Activated CD8-positive, alpha-beta T cell treated with anti-CD3 and anti-CD28 coated beads, Interleukin-2, amount 10 ng/mL, durations not matched to agents 7 days and 5 days (primary cell): ENCODE results near the gene VPS37C. TPM values are rescaled to one million over a fixed set of nuclear protein-coding genes. Genes with fewer than 3 reads are reported as not detected.
A peak's percentile ranks its signal among the peaks of the same experiment; 100 is the strongest.

Source experiments
- ATAC-seq: fragments of 150-1000 bp; cut with Tn5 transposase; one replicate; pipeline ENCODE4 v1.10.0; 2021; ENCODE audit warnings: moderate library complexity
- CTCF ChIA-PET: fragments of 350-600 bp; sonication (Branson Sonifier 250); formaldehyde crosslinking; loops from one replicate; lab custom pipeline; 2021; ENCODE audit warnings: antibody characterized with exemption; lab: Charles Lee
- POLR2A ChIA-PET: fragments of 350-600 bp; sonication (Branson Sonifier 250); formaldehyde crosslinking; loops from one replicate; lab custom pipeline; 2021; ENCODE audit warnings: antibody characterized with exemption; lab: Charles Lee
- DNase-seq: peaks from one replicate; pipeline ENCODE4 v3.0.0-alpha.2; 2020
- H3K27ac Mint-ChIP-seq: one replicate; pipeline ENCODE4 v1.8.0; 2021; ENCODE audit warnings: mild to moderate bottlenecking, mixed read lengths
- H3K27me3 Mint-ChIP-seq: one replicate; pipeline ENCODE4 v1.8.0; 2021; ENCODE audit warnings: low read depth, mixed read lengths
- H3K36me3 Mint-ChIP-seq: one replicate; pipeline ENCODE4 v1.8.0; 2021; ENCODE audit warnings: low read depth, mixed read lengths
- H3K4me1 Mint-ChIP-seq: one replicate; pipeline ENCODE4 v1.8.0; 2021; ENCODE audit warnings: low read depth, mixed read lengths
- H3K4me3 Mint-ChIP-seq: one replicate; pipeline ENCODE4 v1.8.0; 2021; ENCODE audit warnings: mild to moderate bottlenecking, mixed read lengths
- H3K9me3 Mint-ChIP-seq: one replicate; pipeline ENCODE4 v1.8.0; 2022; ENCODE audit warnings: mixed read lengths; ENCODE audit not compliant: insufficient read depth
- total RNA-seq, 2 experiments: library from RNA; stranded (reverse); gene quantifications; one replicate each; pipeline ENCODE4 v1.2.3, GENCODE V29; 2021

VPS37C gene
- total RNA-seq, 2 experiments from 2014 or later = 3.4 to 3.8 TPM

DNA sequence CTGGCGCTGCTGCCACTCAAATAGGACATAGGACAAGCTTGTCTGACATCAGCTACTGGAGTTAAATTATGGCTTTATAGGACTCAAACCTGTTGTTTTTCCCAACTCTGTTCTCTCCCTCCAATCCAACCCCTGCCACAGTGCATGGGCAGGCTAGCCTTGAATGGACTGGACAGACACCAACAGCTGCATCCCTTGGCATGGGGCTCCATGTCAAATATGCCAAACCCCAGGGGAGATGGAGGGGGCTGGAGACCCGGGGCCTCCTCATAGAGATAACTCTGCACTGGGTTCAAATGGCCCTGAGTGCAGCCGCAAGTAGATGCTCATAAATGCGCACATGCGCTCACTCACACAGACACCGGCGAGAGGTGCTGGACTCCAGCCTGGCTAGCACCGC is 30.0 kb downstream of the VPS37C start:
- Mint-ChIP-seq H3K9me3 (no peaks in the 10 kb centered on the region), H3K27me3 (no peaks in the 10 kb centered on the region), H3K4me1 (peaks cover 20% of the 10 kb centered on the region), H3K4me3 (no peak overlapping the region), H3K36me3 (peaks cover 18% of the 10 kb centered on the region), H3K27ac (no peak overlapping the region)
- no peak for DNase-seq
- no peak for ATAC-seq
- CTCF ChIA-PET = interaction anchor here (0.7 to 4.7 kb wide), 4 partner anchors 27 to 57 kb away, joined by 6 to 41 read pairs (median 10); no protein-coding TSS in a partner anchor
- POLR2A ChIA-PET = interaction anchor here (0.8 kb wide), 1 partner anchor 215 kb away, joined by 3 read pairs; no protein-coding TSS in a partner anchor

DNA sequence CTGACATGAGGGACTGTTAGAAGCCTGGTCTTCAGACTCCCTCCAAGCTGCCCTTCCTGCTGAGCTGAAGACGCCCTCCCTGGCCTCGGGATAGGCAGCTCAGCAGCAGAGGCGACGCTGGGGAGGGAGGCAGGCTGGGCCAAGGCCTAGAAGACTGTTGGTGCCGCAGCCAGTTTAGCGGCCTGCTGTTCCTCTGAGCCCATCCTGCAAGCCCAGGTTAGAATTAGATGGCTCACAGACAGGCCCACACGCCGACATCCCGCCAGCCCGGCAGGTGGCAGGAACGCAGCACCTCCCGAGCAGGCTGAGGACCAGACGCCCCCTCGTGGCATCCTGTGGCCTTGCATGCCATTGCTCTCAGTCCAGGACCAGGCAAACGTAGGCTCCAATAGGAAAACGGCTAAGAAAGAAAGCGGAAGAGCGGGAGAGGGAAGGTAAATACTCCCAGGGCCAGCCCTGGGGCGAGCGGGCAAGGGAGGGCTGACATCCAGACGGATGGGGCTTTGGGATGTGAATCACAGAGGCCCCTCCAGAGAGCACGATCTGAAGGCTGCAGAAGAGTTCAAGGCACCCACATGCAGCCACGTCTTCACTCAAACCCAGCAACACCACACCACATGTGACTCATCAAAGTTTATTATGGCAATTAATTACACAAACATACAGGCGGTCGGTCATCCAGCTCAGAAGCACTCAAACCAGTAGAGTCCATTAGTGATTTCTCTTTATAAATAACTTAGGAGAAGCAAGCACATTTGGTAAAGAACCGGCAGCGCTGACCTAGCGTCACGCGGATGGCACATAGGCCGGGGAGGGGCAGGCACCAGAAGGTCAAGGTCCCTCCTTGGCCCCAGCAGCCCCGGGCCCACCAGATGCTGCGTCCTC is 31.3 kb downstream of the VPS37C start:
- H3K4me1 Mint-ChIP-seq = peaks cover 23% of the 10 kb centered on the region
- DNase-seq (peak; percentile 94), ATAC-seq (peak; percentile 94)
- POLR2A ChIA-PET = interaction anchor here (0.8 to 1.9 kb wide), 8 partner anchors 29 to 214 kb away, joined by 3 to 7 read pairs (median 4); partner anchors contain the start of gene CD6
- H3K27me3 Mint-ChIP-seq = no peaks in the 10 kb centered on the region
- H3K27ac Mint-ChIP-seq = peak overlapping the region; percentile 47
- peaks cover 27% of the 10 kb centered on the region for H3K36me3 Mint-ChIP-seq
- H3K4me3 Mint-ChIP-seq = peak overlapping the region; percentile 32
- no peaks in the 10 kb centered on the region for H3K9me3 Mint-ChIP-seq
- CTCF ChIA-PET = interaction anchor here (0.8 to 5.0 kb wide), 31 partner anchors 8 to 299 kb away, joined by 3 to 52 read pairs (median 5); partner anchors contain the start of gene TMEM109

DNA sequence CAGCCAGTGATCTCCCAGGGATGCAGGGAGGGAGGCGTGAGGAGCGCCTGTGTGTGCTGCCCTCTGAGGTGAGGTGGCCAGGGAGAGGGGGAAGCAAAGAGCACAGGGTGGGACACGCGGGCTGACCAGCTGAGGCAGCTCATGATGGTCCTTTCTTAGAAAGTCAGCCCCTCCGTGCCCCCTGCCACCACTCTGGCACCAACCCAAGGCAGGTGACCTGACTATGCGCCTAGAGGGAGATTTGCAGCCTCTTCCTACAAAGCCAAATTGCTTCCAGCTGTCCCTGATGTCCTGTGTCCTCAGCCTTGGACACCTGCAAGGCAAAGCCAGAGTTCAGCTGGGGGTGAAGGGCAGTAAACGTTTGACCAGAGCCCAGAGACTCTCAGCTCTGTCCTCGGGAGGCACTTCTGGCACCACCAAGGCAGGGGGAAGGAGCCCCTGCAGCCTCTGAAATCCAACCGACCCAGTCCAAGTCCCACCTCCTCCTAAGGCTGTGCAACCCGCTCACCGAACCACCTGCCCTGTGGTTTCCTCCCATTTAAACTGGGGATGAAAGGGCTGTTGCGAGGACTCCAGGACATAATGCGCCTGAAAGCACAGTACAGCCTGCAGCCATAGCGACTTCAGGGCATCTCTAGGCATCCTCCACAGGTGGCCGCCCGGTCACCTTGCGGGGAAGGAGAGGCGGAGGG is 32.1 kb downstream of the VPS37C start:
- peaks cover 27% of the 10 kb centered on the region for H3K4me1 Mint-ChIP-seq
- no peak for DNase-seq
- no peak overlapping the region for H3K4me3 Mint-ChIP-seq
- ChIA-PET POLR2A (interaction anchor here (0.5 to 1.9 kb wide), 12 partner anchors 8 to 213 kb away, joined by 3 to 7 read pairs (median 4); partner anchors contain the start of genes CD6 and VPS37C), CTCF (interaction anchor here (0.8 to 5.0 kb wide), 29 partner anchors 8 to 319 kb away, joined by 3 to 52 read pairs (median 6); partner anchors contain the start of gene TMEM109)
- H3K36me3 Mint-ChIP-seq = peaks cover 34% of the 10 kb centered on the region
- no peaks in the 10 kb centered on the region for H3K9me3 Mint-ChIP-seq
- ATAC-seq = no peak
- H3K27ac Mint-ChIP-seq = peak overlapping the region; percentile 57
- H3K27me3 Mint-ChIP-seq = no peaks in the 10 kb centered on the region

DNA sequence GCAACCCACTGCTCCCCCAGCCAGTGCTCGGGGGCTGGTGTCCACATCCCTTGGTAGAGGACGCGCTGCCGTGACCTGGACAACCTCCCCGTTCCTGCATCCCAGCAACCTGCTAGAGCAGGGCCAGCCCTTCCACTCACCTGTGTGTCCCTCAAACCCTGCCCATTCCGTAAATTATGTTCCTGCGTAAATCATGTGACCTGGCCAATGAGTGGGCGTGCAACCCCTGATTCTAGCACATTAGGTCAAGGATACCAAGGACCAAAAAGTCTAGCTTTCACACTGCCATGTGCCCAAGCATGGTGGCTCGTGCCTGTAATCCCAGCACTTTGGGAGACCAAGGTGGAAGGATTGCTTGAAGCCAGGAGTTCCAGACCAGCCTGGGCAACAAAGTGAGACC is 33.2 kb downstream of the VPS37C start:
- H3K27me3 Mint-ChIP-seq = no peaks in the 10 kb centered on the region
- H3K4me3 Mint-ChIP-seq = no peak overlapping the region
- ChIA-PET POLR2A (interaction anchor here (0.6 to 1.9 kb wide), 5 partner anchors 28 to 157 kb away, joined by 3 to 7 read pairs (median 4); partner anchors contain the start of gene CD6), CTCF (interaction anchor here (0.7 to 5.0 kb wide), 14 partner anchors 8 to 241 kb away, joined by 3 to 52 read pairs (median 8); no protein-coding TSS in a partner anchor)
- DNase-seq (no peak), ATAC-seq (no peak)
- H3K36me3 Mint-ChIP-seq = peaks cover 44% of the 10 kb centered on the region
- no peak overlapping the region for H3K27ac Mint-ChIP-seq
- no peaks in the 10 kb centered on the region for H3K9me3 Mint-ChIP-seq
- peaks cover 35% of the 10 kb centered on the region for H3K4me1 Mint-ChIP-seq

DNA sequence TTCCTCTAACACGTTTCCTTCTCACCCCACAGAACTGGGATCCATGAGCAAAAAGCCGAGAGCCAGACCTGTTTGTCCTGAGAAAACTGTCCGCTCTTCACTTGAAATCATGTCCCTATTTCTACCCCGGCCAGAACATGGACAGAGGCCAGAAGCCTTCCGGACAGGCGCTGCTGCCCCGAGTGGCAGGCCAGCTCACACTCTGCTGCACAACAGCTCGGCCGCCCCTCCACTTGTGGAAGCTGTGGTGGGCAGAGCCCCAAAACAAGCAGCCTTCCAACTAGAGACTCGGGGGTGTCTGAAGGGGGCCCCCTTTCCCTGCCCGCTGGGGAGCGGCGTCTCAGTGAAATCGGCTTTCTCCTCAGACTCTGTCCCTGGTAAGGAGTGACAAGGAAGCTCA is 35.0 kb downstream of the VPS37C start:
- Mint-ChIP-seq H3K4me3 (no peak overlapping the region), H3K4me1 (peaks cover 47% of the 10 kb centered on the region), H3K9me3 (no peaks in the 10 kb centered on the region), H3K27me3 (no peaks in the 10 kb centered on the region), H3K36me3 (peaks cover 61% of the 10 kb centered on the region), H3K27ac (peak overlapping the region; percentile 54)
- ChIA-PET CTCF (interaction anchor here (1.3 to 5.0 kb wide), 2 partner anchors 13 to 167 kb away, joined by 3 to 52 read pairs; no protein-coding TSS in a partner anchor), POLR2A (interaction anchor here (0.9 kb wide), 1 partner anchor 46 kb away, joined by 3 read pairs; no protein-coding TSS in a partner anchor)
- DNase-seq = no peak
- no peak for ATAC-seq

DNA sequence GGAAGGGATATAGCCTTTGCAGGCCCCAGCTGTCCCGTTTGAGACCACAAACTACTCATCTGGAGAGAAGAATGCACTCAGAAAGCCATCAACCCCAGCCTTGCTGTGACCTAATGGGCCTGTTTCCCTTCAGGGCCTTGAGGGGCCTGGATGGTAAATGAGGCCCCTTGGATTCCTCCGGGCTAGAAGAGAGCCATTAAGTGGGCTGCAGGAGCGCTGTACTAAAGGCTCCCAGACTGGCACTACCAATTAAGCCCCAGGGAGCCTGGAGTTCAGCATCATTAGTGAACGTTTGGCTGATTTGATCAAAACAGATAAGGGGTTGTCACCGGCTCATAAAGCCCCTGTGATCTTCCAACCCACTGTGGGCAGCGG is 35.9 kb downstream of the VPS37C start:
- ChIA-PET CTCF (interaction anchor here (0.9 kb wide), 1 partner anchor 12 kb away, joined by 3 read pairs; no protein-coding TSS in a partner anchor), POLR2A (no interaction called here)
- ATAC-seq = no peak
- Mint-ChIP-seq H3K36me3 (peaks cover 70% of the 10 kb centered on the region), H3K27me3 (no peaks in the 10 kb centered on the region), H3K4me3 (no peak overlapping the region), H3K4me1 (peaks cover 56% of the 10 kb centered on the region), H3K27ac (no peak overlapping the region), H3K9me3 (no peaks in the 10 kb centered on the region)
- no peak for DNase-seq

DNA sequence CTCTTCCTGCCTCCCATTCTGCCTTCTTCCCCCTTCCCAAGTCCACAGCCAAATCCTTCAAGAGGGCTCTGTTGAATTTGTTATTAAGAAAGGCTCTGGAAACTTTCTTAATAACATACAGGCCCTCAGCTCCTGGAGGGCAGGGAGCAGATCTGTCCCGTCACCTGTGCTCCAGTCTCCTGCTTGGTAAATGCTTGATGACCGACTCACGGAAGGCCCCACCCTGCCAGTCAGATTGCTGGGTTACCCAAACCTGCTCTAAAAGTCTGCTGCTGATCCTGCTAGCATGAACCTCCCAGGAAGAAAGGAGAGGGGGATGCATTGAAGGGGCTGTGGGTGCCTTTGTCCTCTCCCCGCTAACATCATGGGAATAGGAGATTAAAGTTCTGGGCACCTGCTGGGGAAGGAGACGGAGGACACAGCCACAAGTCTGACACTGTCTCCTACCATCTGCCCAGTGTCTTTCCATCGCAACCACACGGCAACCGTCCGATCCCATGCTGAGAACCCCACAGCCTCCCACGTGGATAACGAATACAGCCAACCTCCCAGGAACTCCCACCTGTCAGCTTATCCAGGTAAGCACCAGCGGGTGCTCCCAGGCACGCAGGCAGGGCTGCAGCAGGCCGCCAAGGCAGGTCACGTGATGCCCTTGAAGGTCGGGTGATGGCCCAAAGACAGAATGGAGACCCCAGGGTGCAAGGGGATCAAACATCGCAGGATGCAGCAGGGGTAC is 36.5 kb downstream of the VPS37C start:
- Mint-ChIP-seq H3K4me3 (no peak overlapping the region), H3K9me3 (no peaks in the 10 kb centered on the region), H3K27me3 (no peaks in the 10 kb centered on the region), H3K27ac (no peak overlapping the region), H3K4me1 (peaks cover 57% of the 10 kb centered on the region), H3K36me3 (peaks cover 76% of the 10 kb centered on the region)
- ATAC-seq (no peak), DNase-seq (no peak)
- POLR2A ChIA-PET = no interaction called here
- CTCF ChIA-PET = interaction anchor here (0.9 kb wide), 1 partner anchor 11 kb away, joined by 3 read pairs; no protein-coding TSS in a partner anchor

DNA sequence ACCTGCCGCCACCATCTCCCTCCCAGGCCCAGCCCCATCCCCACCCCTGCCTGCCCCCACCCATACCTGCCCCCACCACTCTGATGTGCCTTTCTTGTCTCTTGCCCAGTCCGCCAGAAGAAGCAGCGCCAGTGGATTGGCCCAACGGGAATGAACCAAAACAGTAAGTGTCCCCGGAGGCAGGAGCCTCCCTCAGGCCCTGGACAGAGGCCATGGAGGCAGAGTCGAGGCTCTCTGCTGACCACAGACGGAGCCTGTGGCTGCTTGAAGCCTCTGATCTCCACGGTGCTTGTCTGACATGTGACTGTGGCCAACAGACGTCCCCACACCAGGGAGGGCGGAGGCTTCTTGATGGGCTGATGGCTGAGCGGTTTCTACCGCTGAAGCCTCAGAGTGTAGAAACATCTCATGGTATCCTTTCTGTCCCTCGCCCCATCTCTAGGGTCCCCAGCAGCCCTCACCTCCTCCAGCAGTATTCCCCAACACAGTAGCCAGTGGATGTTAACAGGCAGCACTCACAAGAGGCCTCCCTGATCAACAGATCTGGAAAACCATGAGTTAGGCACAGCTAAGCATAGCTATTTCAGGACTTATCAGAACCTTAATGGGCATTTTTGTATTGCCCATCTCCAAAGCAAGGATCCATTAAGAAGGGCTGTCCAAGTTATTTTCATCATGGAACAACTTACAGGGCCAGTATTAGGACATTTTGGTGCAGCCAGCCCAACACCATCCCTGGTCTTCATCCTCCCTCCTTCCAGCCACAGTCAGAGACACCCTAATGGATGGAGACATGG is 37.3 kb downstream of the VPS37C start:
- H3K4me1 Mint-ChIP-seq = peaks cover 57% of the 10 kb centered on the region

DNA sequence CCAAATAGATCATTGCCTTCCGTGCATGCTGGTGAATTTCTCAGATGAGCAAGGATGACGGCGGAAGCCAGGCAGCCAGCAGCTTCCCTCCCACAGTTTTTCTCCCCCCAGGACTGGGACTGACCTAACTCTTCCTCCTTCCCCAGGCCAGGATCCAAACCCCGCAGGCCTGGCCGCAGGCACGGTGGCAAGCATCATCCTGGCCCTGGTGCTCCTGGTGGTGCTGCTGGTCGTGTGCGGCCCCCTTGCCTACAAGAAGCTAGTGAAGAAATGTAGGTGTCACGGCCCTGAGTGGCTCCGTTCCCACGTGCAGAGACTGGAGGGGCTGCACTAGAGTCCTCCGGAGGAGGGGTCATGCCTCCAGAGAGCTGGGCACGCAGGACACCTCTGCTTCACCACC is 38.5 kb downstream of the VPS37C start:
- no peak for ATAC-seq
- H3K27me3 Mint-ChIP-seq = no peaks in the 10 kb centered on the region
- H3K4me1 Mint-ChIP-seq = peaks cover 60% of the 10 kb centered on the region
- POLR2A ChIA-PET = interaction anchor here (0.8 to 1.8 kb wide), 4 partner anchors 9 to 31 kb away, joined by 3 to 5 read pairs (median 4); no protein-coding TSS in a partner anchor
- CTCF ChIA-PET = no interaction called here
- H3K4me3 Mint-ChIP-seq = no peak overlapping the region
- peaks cover 89% of the 10 kb centered on the region for H3K36me3 Mint-ChIP-seq
- peak overlapping the region; percentile 39 for H3K27ac Mint-ChIP-seq
- H3K9me3 Mint-ChIP-seq = no peaks in the 10 kb centered on the region
- no peak for DNase-seq

More for the DNA sequence above, 37.3 kb downstream of the VPS37C start:
- Mint-ChIP-seq H3K36me3 (peaks cover 83% of the 10 kb centered on the region), H3K9me3 (no peaks in the 10 kb centered on the region), H3K27ac (peak overlapping the region; percentile 27), H3K27me3 (no peaks in the 10 kb centered on the region), H3K4me3 (no peak overlapping the region)
- DNase-seq (no peak), ATAC-seq (no peak)
- ChIA-PET CTCF (no interaction called here), POLR2A (interaction anchor here (0.7 kb wide), 1 partner anchor 1412 kb away, joined by 3 read pairs; no protein-coding TSS in a partner anchor)

DNA sequence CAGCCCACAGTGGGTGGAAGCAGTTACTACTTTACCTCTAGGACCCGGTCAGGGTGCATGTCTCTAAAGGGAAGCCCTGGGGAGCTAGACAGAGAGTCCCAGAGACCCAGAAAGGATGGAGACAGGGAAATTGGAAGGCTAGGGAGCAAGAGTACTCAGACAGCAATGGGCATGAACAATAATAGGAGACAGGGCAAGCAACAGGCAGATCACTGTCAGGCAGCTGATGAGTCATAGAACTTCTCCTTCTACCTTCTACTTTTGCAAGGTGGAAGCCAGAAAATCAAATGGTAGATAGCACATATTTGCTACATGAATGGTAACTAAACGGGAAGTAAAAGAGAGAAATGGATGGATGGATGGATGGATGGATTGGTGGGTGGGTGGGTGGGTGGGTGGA is 39.3 kb downstream of the VPS37C start:
- Mint-ChIP-seq H3K27me3 (no peaks in the 10 kb centered on the region), H3K27ac (peak overlapping the region; percentile 16), H3K4me1 (peaks cover 62% of the 10 kb centered on the region), H3K36me3 (peaks cover 87% of the 10 kb centered on the region), H3K9me3 (no peaks in the 10 kb centered on the region), H3K4me3 (no peak overlapping the region)
- ChIA-PET CTCF (interaction anchor here (0.8 kb wide), 1 partner anchor 9 kb away, joined by 3 read pairs; no protein-coding TSS in a partner anchor), POLR2A (interaction anchor here (1.5 to 1.8 kb wide), 2 partner anchors 9 to 10 kb away, joined by 5 read pairs; no protein-coding TSS in a partner anchor)
- DNase-seq = no peak
- ATAC-seq = no peak
